CD14-positive monocyte (primary cell): ENCODE data around the gene ENTREP3. TPM values are rescaled to one million over a fixed set of nuclear protein-coding genes. Genes with fewer than 3 reads are reported as not detected.

Experiments
- DNase-seq, 3 donors: peaks; one replicate each; pipeline ENCODE4 v3.0.0-alpha.2; 2011 to 2022
- H2AFZ ChIP-seq: 2 replicates; pipeline ENCODE4 v1.6.0; 2012; ENCODE audit warnings: mild to moderate bottlenecking, low read depth, low read length, inconsistent platforms; ENCODE audit not compliant: insufficient read depth, poor library complexity, severe bottlenecking
- H3K27ac ChIP-seq, 2 donors: 1 replicate in 1 of 2; 2 replicates in 1 of 2; pipeline ENCODE4 v1.5.1; 2012 to 2013; ENCODE audit warnings: low read length in 2 of 2, control low read depth in 1 of 2, inconsistent platforms in 1 of 2, low read depth in 1 of 2, mild to moderate bottlenecking in 1 of 2
- H3K27me3 ChIP-seq, 2 donors: one replicate each; pipeline versions ENCODE4 v1.6.0 to v1.6.1; 2011 to 2013; ENCODE audit warnings: low read length in 2 of 2; ENCODE audit not compliant: control insufficient read depth in 2 of 2, insufficient read depth in 2 of 2
- H3K36me3 ChIP-seq, 2 donors: replicated peaks in 1 of 2; 1 replicate in 1 of 2; 2 replicates in 1 of 2; pipeline versions ENCODE4 v1.5.1 to v1.6.1; 2012 to 2013; ENCODE audit warnings: low read length in 2 of 2, control low read depth in 1 of 2, inconsistent platforms in 1 of 2, mild to moderate bottlenecking in 1 of 2; ENCODE audit not compliant: insufficient read depth in 2 of 2, control insufficient read depth in 1 of 2
- H3K4me1 ChIP-seq, 2 donors: 1 replicate in 1 of 2; 2 replicates in 1 of 2; pipeline versions ENCODE4 v1.5.1 to v1.6.1; 2012 to 2013; ENCODE audit warnings: low read length in 2 of 2, control low read depth in 1 of 2, inconsistent platforms in 1 of 2, mild to moderate bottlenecking in 1 of 2, moderate library complexity in 1 of 2; ENCODE audit not compliant: insufficient read depth in 2 of 2, control insufficient read depth in 1 of 2
- H3K4me2 ChIP-seq: replicated peaks from 2 replicates; pipeline ENCODE3; 2012; ENCODE audit warnings: low read length, moderate library complexity, mild to moderate bottlenecking; ENCODE audit not compliant: poor library complexity, severe bottlenecking; ENCODE audit errors: extremely low read depth
- H3K4me3 ChIP-seq, 3 experiments: fragments of 200-600 bp in 1 of 3; sonication (generic) in 1 of 3; replicated peaks in 1 of 3; 1 replicate in 2 of 3; 2 replicates in 1 of 3; pipeline ENCODE4 v1.5.1; 2011 to 2013; ENCODE audit warnings: low read length in 3 of 3, mild to moderate bottlenecking in 3 of 3, control low read depth in 2 of 3, low read depth in 2 of 3, inconsistent platforms in 1 of 3, moderate library complexity in 1 of 3
- H3K79me2 ChIP-seq: 2 replicates; pipeline ENCODE4 v1.6.0; 2012; ENCODE audit warnings: mild to moderate bottlenecking, control low read depth, inconsistent platforms, low read length, moderate library complexity; ENCODE audit not compliant: insufficient read depth
- H3K9ac ChIP-seq: 2 replicates; pipeline ENCODE4 v1.6.0; 2017; ENCODE audit warnings: low read length, mild to moderate bottlenecking; ENCODE audit not compliant: insufficient read depth, poor library complexity, severe bottlenecking
- H3K9me3 ChIP-seq, 2 donors: replicated peaks in 1 of 2; 1 replicate in 1 of 2; 2 replicates in 1 of 2; pipeline versions ENCODE4 v1.5.1 to v1.6.1; 2012 to 2013; ENCODE audit warnings: low read length in 2 of 2, control low read depth in 1 of 2; ENCODE audit not compliant: control insufficient read depth in 1 of 2, insufficient read depth in 1 of 2
- H4K20me1 ChIP-seq: 2 replicates; pipeline ENCODE4 v1.6.0; 2012; ENCODE audit warnings: mild to moderate bottlenecking, low read length, control low read depth, moderate library complexity; ENCODE audit not compliant: insufficient read depth
- H3K27ac Mint-ChIP-seq, 7 donors: one replicate each; pipeline ENCODE4 v1.8.0; 2020; ENCODE audit warnings: mild to moderate bottlenecking in 7 of 7, mixed read lengths in 7 of 7, moderate library complexity in 6 of 7, inconsistent platforms in 2 of 7
- H3K27me3 Mint-ChIP-seq, 3 donors: one replicate each; pipeline ENCODE4 v1.8.0; 2021 to 2022; ENCODE audit warnings: low read depth in 3 of 3, mild to moderate bottlenecking in 3 of 3, mixed read lengths in 3 of 3, moderate library complexity in 3 of 3, inconsistent platforms in 1 of 3
- H3K36me3 Mint-ChIP-seq, 2 donors: one replicate each; pipeline ENCODE4 v1.8.0; 2020; ENCODE audit warnings: mixed read lengths in 2 of 2, inconsistent platforms in 1 of 2, mild to moderate bottlenecking in 1 of 2
- H3K4me1 Mint-ChIP-seq: one replicate; pipeline ENCODE4 v1.8.0; 2020; ENCODE audit warnings: mild to moderate bottlenecking, mixed read lengths
- H3K4me3 Mint-ChIP-seq, 2 donors: one replicate each; pipeline ENCODE4 v1.8.0; 2020; ENCODE audit warnings: mild to moderate bottlenecking in 2 of 2, mixed read lengths in 2 of 2, moderate library complexity in 1 of 2
- H3K9me3 Mint-ChIP-seq, 7 donors: one replicate each; pipeline ENCODE4 v1.8.0; 2020 to 2022; ENCODE audit warnings: mixed read lengths in 7 of 7, mild to moderate bottlenecking in 6 of 7, moderate library complexity in 6 of 7, inconsistent platforms in 2 of 7
- WGBS: methylation state at CpG from one replicate; pipeline ENCODE4 v1.1.5; 2013; ENCODE audit warnings: missing lambda C conversion rate; ENCODE audit not compliant: insufficient coverage; 5-methylcytosine and 5-hydroxymethylcytosine counted together
- intact Hi-C, 2 donors: fragments of 100-400 bp; cut with micrococcal nuclease; formaldehyde crosslinking; loops; one replicate each; pipeline versions ENCODE4 v1.15.0 to v1.15.1; 2023
- polyA plus RNA-seq, 3 donors: library from polyadenylated mRNA; depleted of rRNA in 1 of 3; unstranded in 2 of 3; stranded (reverse) in 1 of 3; fragments of 300-500 nt in 2 of 3; fragments of >200 nt in 1 of 3; fragmentation: Illumina TruSeq in 2 of 3; gene quantifications; 1 replicate in 2 of 3; 2 replicates in 1 of 3; pipeline ENCODE4 v1.2.3, GENCODE V29; 2012 to 2021
- TF ChIP-seq, protein P1 (sequence below): fragments of 200-600 bp; IDR thresholded peaks from one replicate; pipeline ENCODE4 v1.8.0; 2022; ENCODE audit warnings: antibody characterized with exemption, mild to moderate bottlenecking

The ENTREP3 gene
- polyA plus RNA-seq, 3 donors = 0.87 to 7.5 (median 1.9) TPM

GRCh38 chr1:155245163-155245524 lies 10.1 kb downstream of the ENTREP3 start:
- peaks cover 43 to 51% of the 10 kb centered on the region in 2 donors for H3K4me1 ChIP-seq
- H3K79me2 ChIP-seq = peaks cover 28% of the 10 kb centered on the region
- peak overlapping the region; percentile 86 for H2AFZ ChIP-seq
- TF ChIP-seq, protein P1, sequence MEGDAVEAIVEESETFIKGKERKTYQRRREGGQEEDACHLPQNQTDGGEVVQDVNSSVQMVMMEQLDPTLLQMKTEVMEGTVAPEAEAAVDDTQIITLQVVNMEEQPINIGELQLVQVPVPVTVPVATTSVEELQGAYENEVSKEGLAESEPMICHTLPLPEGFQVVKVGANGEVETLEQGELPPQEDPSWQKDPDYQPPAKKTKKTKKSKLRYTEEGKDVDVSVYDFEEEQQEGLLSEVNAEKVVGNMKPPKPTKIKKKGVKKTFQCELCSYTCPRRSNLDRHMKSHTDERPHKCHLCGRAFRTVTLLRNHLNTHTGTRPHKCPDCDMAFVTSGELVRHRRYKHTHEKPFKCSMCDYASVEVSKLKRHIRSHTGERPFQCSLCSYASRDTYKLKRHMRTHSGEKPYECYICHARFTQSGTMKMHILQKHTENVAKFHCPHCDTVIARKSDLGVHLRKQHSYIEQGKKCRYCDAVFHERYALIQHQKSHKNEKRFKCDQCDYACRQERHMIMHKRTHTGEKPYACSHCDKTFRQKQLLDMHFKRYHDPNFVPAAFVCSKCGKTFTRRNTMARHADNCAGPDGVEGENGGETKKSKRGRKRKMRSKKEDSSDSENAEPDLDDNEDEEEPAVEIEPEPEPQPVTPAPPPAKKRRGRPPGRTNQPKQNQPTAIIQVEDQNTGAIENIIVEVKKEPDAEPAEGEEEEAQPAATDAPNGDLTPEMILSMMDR = no peak
- intact Hi-C loops = no loop called here
- H3K4me2 ChIP-seq = peak overlapping the region; percentile 75
- peak overlapping the region; percentile 71 to 74 for H3K27ac ChIP-seq
- peaks cover 0 to 8% (median 2%) of the 10 kb centered on the region in 3 donors for H3K27me3 Mint-ChIP-seq
- H3K27me3 ChIP-seq = no peaks in the 10 kb centered on the region
- H3K9me3 ChIP-seq = no peaks in the 10 kb centered on the region
- peak overlapping the region; percentile 80 to 98 for H3K4me3 Mint-ChIP-seq
- peaks cover 49% of the 10 kb centered on the region for H3K4me1 Mint-ChIP-seq
- peaks cover 4% of the 10 kb centered on the region for H4K20me1 ChIP-seq
- H3K9ac ChIP-seq = peak overlapping the region; percentile 63
- peaks cover 5 to 11% of the 10 kb centered on the region in 2 donors for H3K36me3 Mint-ChIP-seq
- peaks cover 0 to 2% (median 0%) of the 10 kb centered on the region in 7 donors for H3K9me3 Mint-ChIP-seq
- H3K27ac Mint-ChIP-seq = peak overlapping the region in 6 of 7 donors; percentile 81 to 95 (median 91)
- H3K4me3 ChIP-seq = peak overlapping the region; percentile 67 to 95 (median 75)
- H3K36me3 ChIP-seq = no peaks in the 10 kb centered on the region
- DNase-seq = no peak
- 86% methylated on average over 4 of the region's 8 CpGs for WGBS

DNA sequence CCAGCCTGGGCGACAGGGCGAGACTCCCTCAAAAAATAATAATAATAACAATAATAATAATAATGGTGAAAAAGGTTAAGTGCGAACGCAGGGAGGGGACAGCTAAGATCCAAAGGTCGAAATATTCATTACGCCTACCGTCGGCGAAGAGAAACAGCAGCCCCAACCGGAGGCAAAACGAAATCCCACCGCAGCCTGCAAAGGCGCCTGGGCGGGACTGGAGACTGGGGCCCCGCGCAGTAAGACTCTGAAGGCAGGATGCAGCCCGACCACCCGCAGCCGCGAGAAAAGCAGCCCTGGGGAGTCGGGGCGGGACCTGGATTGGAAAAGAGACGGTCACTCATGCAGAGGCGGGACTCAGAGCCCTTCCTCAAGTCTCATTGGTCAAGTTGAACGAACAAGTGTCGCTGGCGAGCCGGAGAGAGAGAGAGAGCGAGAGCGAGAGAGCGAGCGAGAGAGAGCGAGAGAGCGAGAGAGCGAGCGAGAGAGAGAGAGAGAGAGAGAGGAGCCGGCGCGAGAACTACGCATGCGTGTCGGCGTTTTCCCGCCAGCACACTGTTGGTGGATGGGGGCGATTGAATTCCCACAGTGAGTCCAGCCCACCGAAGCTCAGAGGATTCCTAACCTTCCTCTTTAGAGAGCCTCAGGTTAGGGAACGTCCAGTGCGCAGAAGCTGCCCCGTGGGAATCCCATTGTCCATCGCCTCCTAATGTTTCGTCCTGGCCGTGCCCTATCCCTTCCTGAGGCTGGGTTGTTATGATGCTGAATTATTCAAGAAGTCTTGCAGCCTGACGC lies 10.7 kb downstream of the ENTREP3 start:
- under 1% methylated on average over 45 of the region's 53 CpGs for WGBS
- Mint-ChIP-seq H3K4me1 (peaks cover 52% of the 10 kb centered on the region), H3K9me3 (peaks cover 0 to 2% (median 0%) of the 10 kb centered on the region in 7 donors), H3K27ac (peak overlapping the region; percentile 84 to 95 (median 93)), H3K4me3 (peak overlapping the region; percentile 80 to 98), H3K36me3 (peaks cover 7 to 14% of the 10 kb centered on the region in 2 donors), H3K27me3 (peaks cover 0 to 8% (median 2%) of the 10 kb centered on the region in 3 donors)
- H3K4me3 ChIP-seq = peak overlapping the region; percentile 67 to 95 (median 75)
- intact Hi-C loops = loop anchor here (5.0 kb wide), 1 partner anchor 37 kb away; the partner anchor contains the start of genes MTX1 (in 2 of the 2) and THBS3 (in 2 of the 2)
- no peaks in the 10 kb centered on the region for H3K9me3 ChIP-seq
- peak; percentile 93 to 94 (median 93) for DNase-seq
- H3K27me3 ChIP-seq = no peaks in the 10 kb centered on the region
- peak overlapping the region; percentile 75 for H3K4me2 ChIP-seq
- peak overlapping the region; percentile 86 for H2AFZ ChIP-seq
- TF ChIP-seq, protein P1 = peak; percentile 27
- H3K9ac ChIP-seq = peak overlapping the region; percentile 63
- peaks cover 0 to 4% of the 10 kb centered on the region in 2 donors for H3K36me3 ChIP-seq
- H3K27ac ChIP-seq = peak overlapping the region; percentile 71 to 74
- H4K20me1 ChIP-seq = peaks cover 4% of the 10 kb centered on the region
- H3K4me1 ChIP-seq = peaks cover 41 to 53% of the 10 kb centered on the region in 2 donors
- peaks cover 34% of the 10 kb centered on the region for H3K79me2 ChIP-seq
